ENCODE data around the gene MPV17L.

DNA sequence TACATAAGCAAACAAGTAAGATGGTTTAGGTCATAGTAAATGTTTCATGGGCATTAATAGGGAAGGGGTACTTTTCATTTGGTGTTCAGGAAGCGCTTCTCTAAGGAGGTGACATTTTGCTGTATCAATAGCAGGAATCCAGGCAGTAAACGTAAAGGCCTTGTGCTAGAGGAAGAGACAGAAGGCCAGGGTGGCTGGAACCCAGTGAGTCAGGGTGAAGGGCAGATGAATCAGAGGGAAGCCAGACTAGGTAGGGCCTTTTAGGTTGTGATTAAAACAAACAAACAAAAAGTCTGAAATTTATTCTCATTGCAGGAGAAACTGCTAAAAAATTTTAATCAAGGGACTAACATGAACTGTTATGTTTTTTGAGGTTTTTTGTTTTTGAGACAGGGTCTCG, 45.3 kb downstream of the MPV17L start:
- TF ChIP-seq CTCF (IDR thresholded peaks at IDR 0.05; ENCODE audit: extremely low read depth in 1 of 2, insufficient read depth in 1 of 2, low read depth in 1 of 2, low read length in 2 of 2) (no peak), POLR2AphosphoS5 (IDR thresholded peaks at IDR 0.05; ENCODE audit: insufficient read depth, low read depth, low read length) (no peak), EZH2 (IDR thresholded peaks at IDR 0.05; ENCODE audit: borderline replicate concordance, low read depth, low read length, severe bottlenecking) (no peak), FOS (IDR thresholded peaks at IDR 0.05; ENCODE audit: borderline replicate concordance, insufficient read depth, low read length) (peak; percentile 54)
